Progenitor cell of endocrine pancreas (in vitro differentiated cells): ENCODE results near the gene TNFAIP1. TPM values are rescaled to one million over a fixed set of nuclear protein-coding genes. Genes with fewer than 3 reads are reported as not detected.

Source experiments
- DNase-seq: peaks from one replicate; pipeline ENCODE4 v3.0.0; 2021; ENCODE audit warnings: low spot score; ENCODE audit not compliant: unreplicated experiment
- H3K27ac Mint-ChIP-seq: 2 replicates; pipeline ENCODE4 v1.8.0; 2021; ENCODE audit warnings: mild to moderate bottlenecking, moderate library complexity, mixed read lengths
- H3K27me3 Mint-ChIP-seq: 2 replicates; pipeline ENCODE4 v1.8.0; 2021; ENCODE audit warnings: mixed read lengths
- H3K36me3 Mint-ChIP-seq: 2 replicates; pipeline ENCODE4 v1.8.0; 2022; ENCODE audit warnings: mixed read lengths; ENCODE audit not compliant: insufficient read depth
- H3K4me1 Mint-ChIP-seq: 2 replicates; pipeline ENCODE4 v1.8.0; 2021; ENCODE audit warnings: low read depth, mixed read lengths
- H3K4me3 Mint-ChIP-seq: 2 replicates; pipeline ENCODE4 v1.8.0; 2021; ENCODE audit warnings: low read depth, mild to moderate bottlenecking, moderate library complexity, mixed read lengths
- H3K9me3 Mint-ChIP-seq: 2 replicates; pipeline ENCODE4 v1.8.0; 2021; ENCODE audit warnings: low read depth, mixed read lengths
- CTCF ChIP-seq: fragments of 200-600 bp; sonication (generic); IDR thresholded peaks from one replicate; pipeline ENCODE4 v1.5.0; 2021; ENCODE audit warnings: antibody characterized with exemption, mild to moderate bottlenecking; ENCODE audit not compliant: unreplicated experiment
- total RNA-seq: library from RNA; stranded (reverse); gene quantifications from 2 replicates; pipeline ENCODE4 v1.2.1, GENCODE V29; 2021

The TNFAIP1 gene
- total RNA-seq, 1 donor from 2014 or later: 50.9 TPM

DNA sequence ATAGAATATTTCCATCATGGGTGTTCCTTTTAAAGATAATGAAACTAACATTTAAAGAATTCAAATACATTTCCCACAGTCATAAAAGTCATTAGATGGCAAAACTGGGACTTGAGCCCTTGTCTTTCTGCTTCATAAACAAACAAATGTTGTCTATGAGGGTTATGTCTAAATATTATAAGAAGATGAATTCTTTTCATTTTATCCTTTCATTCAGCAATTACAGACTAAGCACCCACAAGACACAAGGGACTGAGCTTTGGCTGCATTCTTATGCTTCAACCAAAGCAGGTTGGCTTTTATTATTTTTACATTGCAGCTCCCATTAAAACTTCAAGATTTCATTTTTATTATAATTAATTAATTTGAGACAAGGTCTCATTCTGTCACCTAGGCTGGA is 50.8 kb downstream of the TNFAIP1 start:
- H3K36me3 Mint-ChIP-seq: peaks cover 14% of the 10 kb centered on the region
- no peaks in the 10 kb centered on the region for H3K9me3 Mint-ChIP-seq
- peaks cover 52% of the 10 kb centered on the region for H3K27me3 Mint-ChIP-seq
- no peak for TF ChIP-seq CTCF
- DNase-seq: no peak
- H3K27ac Mint-ChIP-seq: no peak overlapping the region
- H3K4me3 Mint-ChIP-seq: no peak overlapping the region
- H3K4me1 Mint-ChIP-seq: peaks cover 14% of the 10 kb centered on the region

GRCh38 chr17:28388106-28388505 is 52.5 kb downstream of the TNFAIP1 start:
- Mint-ChIP-seq H3K36me3 (peaks cover 12% of the 10 kb centered on the region), H3K9me3 (no peaks in the 10 kb centered on the region), H3K4me3 (no peak overlapping the region), H3K27ac (no peak overlapping the region), H3K4me1 (peaks cover 14% of the 10 kb centered on the region), H3K27me3 (peaks cover 36% of the 10 kb centered on the region)
- no peak for DNase-seq
- TF ChIP-seq CTCF: no peak

DNA sequence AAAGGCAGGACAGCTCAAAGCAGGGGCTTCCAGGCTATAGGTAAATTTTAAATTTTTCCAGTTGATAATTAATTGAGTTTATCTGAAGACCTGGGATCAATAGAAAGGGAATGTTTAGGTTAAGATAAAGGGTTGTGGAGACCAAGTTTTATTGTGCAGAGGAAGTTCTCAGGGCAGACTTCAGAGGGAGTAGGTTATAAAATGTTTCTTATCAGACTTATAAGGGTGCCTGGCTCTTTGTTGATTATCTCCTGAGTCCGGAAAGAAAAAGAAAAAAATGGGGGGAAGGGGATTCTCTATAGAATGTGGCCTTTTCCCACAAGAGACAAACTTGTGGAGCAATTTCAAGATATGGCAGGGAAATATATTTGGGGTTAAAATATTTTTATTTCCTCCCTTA is 54.6 kb downstream of the TNFAIP1 start:
- no peak overlapping the region for H3K4me3 Mint-ChIP-seq
- no peaks in the 10 kb centered on the region for H3K9me3 Mint-ChIP-seq
- peaks cover 8% of the 10 kb centered on the region for H3K4me1 Mint-ChIP-seq
- no peak for DNase-seq
- H3K27ac Mint-ChIP-seq: no peak overlapping the region
- H3K27me3 Mint-ChIP-seq: peaks cover 16% of the 10 kb centered on the region
- H3K36me3 Mint-ChIP-seq: peaks cover 15% of the 10 kb centered on the region
- no peak for TF ChIP-seq CTCF

DNA sequence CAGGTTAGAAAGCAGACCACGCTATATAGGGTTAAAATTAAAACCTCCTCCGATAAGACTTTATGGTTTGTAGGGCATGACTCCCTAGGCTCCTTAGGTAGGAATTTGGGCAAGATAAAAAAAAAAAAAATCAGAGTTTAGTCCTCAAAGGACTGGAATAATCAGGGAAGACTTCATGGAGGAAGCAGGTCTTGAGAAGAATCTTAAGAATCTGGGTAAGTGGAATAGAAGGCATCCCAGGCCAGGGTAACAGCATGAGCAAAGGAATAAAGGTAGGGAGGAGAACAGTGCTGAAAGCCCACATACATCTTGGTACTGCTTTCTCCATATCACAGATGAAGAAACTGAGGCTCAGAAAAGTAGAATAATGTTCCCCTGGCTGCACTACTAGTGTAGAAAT is 55.0 kb downstream of the TNFAIP1 start:
- Mint-ChIP-seq H3K4me1 (peaks cover 8% of the 10 kb centered on the region), H3K27me3 (peaks cover 12% of the 10 kb centered on the region), H3K36me3 (peaks cover 15% of the 10 kb centered on the region), H3K9me3 (no peaks in the 10 kb centered on the region), H3K4me3 (no peak overlapping the region), H3K27ac (no peak overlapping the region)
- no peak for DNase-seq
- no peak for TF ChIP-seq CTCF

GRCh38 chr17:28390984-28391383 is 55.4 kb downstream of the TNFAIP1 start:
- Mint-ChIP-seq H3K27me3 (peaks cover 9% of the 10 kb centered on the region), H3K27ac (no peak overlapping the region), H3K4me3 (no peak overlapping the region), H3K9me3 (no peaks in the 10 kb centered on the region), H3K4me1 (peaks cover 8% of the 10 kb centered on the region), H3K36me3 (peaks cover 15% of the 10 kb centered on the region)
- no peak for DNase-seq
- TF ChIP-seq CTCF: no peak
